Osteocyte (in vitro differentiated cells): ENCODE data around the gene PRKCH. TPM values are rescaled to one million over a fixed set of nuclear protein-coding genes. Genes with fewer than 3 reads are reported as not detected.

Source experiments
- DNase-seq: peaks from one replicate; pipeline ENCODE4 v3.0.0; 2021; ENCODE audit warnings: mixed read lengths; ENCODE audit not compliant: unreplicated experiment; ENCODE audit errors: extremely low spot score
- H3K27ac Mint-ChIP-seq: one replicate; pipeline ENCODE4 v1.8.0; 2021; ENCODE audit warnings: mild to moderate bottlenecking, mixed read lengths; ENCODE audit not compliant: unreplicated experiment
- H3K27me3 Mint-ChIP-seq: one replicate; pipeline ENCODE4 v1.8.0; 2021; ENCODE audit warnings: mixed read lengths; ENCODE audit not compliant: unreplicated experiment
- H3K36me3 Mint-ChIP-seq: one replicate; pipeline ENCODE4 v1.8.0; 2021; ENCODE audit warnings: mixed read lengths; ENCODE audit not compliant: unreplicated experiment
- H3K4me1 Mint-ChIP-seq: one replicate; pipeline ENCODE4 v1.8.0; 2021; ENCODE audit warnings: mixed read lengths; ENCODE audit not compliant: unreplicated experiment
- H3K4me3 Mint-ChIP-seq: one replicate; pipeline ENCODE4 v1.8.0; 2021; ENCODE audit warnings: mild to moderate bottlenecking, moderate library complexity, mixed read lengths; ENCODE audit not compliant: unreplicated experiment
- H3K9me3 Mint-ChIP-seq: one replicate; pipeline ENCODE4 v1.8.0; 2021; ENCODE audit warnings: mixed read lengths; ENCODE audit not compliant: unreplicated experiment
- long read RNA-seq: library from polyadenylated mRNA; unstranded; transcript quantifications from one replicate; pipeline ENCODE4 v2.0.0, GENCODE V29; 2021
- total RNA-seq: library from RNA; stranded (reverse); gene quantifications from 2 replicates; pipeline ENCODE4 v1.2.1, GENCODE V29; 2021
- TF ChIP-seq, protein P1 (sequence below): fragments of 200-600 bp; sonication (generic); IDR thresholded peaks from 2 replicates; pipeline ENCODE4 v1.5.0; 2021; ENCODE audit warnings: antibody characterized with exemption, mild to moderate bottlenecking, moderate library complexity

PRKCH gene
- 10.6 and 11.1 TPM in 2 replicates for total RNA-seq
- long read RNA-seq, partial matches to known transcripts, result 28 of 37 reads
- long read RNA-seq, other reads (novel, unspliced or antisense), result 9 of 37 reads

- H3K4me1 Mint-ChIP-seq, result peaks cover 13% of the 10 kb centered on the region
- H3K27me3 Mint-ChIP-seq, result peaks cover 11% of the 10 kb centered on the region
- no peak for DNase-seq
- no peak within 1 kb of the TSS for H3K27ac Mint-ChIP-seq
- H3K4me3 Mint-ChIP-seq, result peak within 1 kb of the TSS; percentile 81
- no peaks in the 10 kb centered on the region for H3K36me3 Mint-ChIP-seq
- TF ChIP-seq, protein P1, sequence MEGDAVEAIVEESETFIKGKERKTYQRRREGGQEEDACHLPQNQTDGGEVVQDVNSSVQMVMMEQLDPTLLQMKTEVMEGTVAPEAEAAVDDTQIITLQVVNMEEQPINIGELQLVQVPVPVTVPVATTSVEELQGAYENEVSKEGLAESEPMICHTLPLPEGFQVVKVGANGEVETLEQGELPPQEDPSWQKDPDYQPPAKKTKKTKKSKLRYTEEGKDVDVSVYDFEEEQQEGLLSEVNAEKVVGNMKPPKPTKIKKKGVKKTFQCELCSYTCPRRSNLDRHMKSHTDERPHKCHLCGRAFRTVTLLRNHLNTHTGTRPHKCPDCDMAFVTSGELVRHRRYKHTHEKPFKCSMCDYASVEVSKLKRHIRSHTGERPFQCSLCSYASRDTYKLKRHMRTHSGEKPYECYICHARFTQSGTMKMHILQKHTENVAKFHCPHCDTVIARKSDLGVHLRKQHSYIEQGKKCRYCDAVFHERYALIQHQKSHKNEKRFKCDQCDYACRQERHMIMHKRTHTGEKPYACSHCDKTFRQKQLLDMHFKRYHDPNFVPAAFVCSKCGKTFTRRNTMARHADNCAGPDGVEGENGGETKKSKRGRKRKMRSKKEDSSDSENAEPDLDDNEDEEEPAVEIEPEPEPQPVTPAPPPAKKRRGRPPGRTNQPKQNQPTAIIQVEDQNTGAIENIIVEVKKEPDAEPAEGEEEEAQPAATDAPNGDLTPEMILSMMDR, result peak; percentile 24
- peaks cover 4% of the 10 kb centered on the region for H3K9me3 Mint-ChIP-seq
Measured at GRCh38 chr14:61321385-61322010, at the start of gene PRKCH. PRKCH (plus strand) TSS chr14:61321579; CDS start chr14:61322102, 523 bp downstream.

DNA sequence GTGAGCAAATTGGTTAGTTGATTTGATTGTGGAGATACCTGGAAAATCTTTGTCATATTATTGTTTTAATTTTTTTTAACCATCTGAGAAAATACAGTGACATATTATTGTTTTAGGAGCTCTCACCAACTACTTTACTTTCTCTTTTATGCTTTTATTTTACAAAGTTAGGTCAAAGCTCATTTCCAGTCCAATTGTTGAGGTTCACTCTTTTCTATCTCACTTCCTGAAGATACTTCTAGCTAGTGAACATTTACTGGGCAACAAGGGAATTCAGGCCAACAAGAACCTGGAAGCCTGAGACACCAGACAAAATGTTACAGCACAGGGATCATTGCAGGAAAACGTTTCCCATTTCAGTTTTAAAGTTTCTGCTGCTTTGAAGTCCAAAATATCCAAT lies 44.1 kb upstream of the PRKCH start:
- Mint-ChIP-seq H3K27ac (no peak overlapping the region), H3K36me3 (peaks cover 1% of the 10 kb centered on the region), H3K4me3 (no peak overlapping the region), H3K9me3 (no peaks in the 10 kb centered on the region), H3K4me1 (peaks cover 13% of the 10 kb centered on the region), H3K27me3 (peaks cover 8% of the 10 kb centered on the region)
- TF ChIP-seq, protein P1, result no peak
- DNase-seq, result no peak

DNA sequence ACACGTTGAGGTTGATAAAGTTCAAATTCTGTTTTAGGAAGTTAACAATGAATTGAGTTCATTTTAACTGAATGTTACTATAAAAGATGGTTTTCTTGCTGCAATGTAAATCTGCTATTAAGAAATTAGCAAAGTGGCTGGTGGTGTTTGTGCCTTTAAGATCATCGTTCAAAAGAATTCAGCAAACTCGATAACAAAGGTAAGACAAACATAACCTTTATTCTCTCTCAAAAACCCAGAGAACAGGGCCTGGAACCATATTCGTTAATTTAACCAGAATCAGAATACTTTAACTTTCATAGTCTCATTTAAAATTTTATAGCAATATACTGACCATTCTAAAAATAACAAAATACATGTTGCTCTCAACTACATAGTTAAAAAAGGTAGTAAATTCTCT lies 43.6 kb upstream of the PRKCH start:
- Mint-ChIP-seq H3K9me3 (no peaks in the 10 kb centered on the region), H3K4me1 (peaks cover 10% of the 10 kb centered on the region), H3K27ac (no peak overlapping the region), H3K4me3 (no peak overlapping the region), H3K27me3 (peaks cover 8% of the 10 kb centered on the region), H3K36me3 (peaks cover 1% of the 10 kb centered on the region)
- TF ChIP-seq, protein P1, result no peak
- no peak for DNase-seq

- Mint-ChIP-seq H3K4me3 (no peak overlapping the region), H3K27me3 (peaks cover 3% of the 10 kb centered on the region), H3K27ac (no peak overlapping the region), H3K4me1 (peaks cover 10% of the 10 kb centered on the region), H3K9me3 (no peaks in the 10 kb centered on the region), H3K36me3 (peaks cover 1% of the 10 kb centered on the region)
- TF ChIP-seq, protein P1, result no peak
- no peak for DNase-seq
Measured at GRCh38 chr14:61279082-61279481, 42.3 kb upstream of the PRKCH start.

DNA sequence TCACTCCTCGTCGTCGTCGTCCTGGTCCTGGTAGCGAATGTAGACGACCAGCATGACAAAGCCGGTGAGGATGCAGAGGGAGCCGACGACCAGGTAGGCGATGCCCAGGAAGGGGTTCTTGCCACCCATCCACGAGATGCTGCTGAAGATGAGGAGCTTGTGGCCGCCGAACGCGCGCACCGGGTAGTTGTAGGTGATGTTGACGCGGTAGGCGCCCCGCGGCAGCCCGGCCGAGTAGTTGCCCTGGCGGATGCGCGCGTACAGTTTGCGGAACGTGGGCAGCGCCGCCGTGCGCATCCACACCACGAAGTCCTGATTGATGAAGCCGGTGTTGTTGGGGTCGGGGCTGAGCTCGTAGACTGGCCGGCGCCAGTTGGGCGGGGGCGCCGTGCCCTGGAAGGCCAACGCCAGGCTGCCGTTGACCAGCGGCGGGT lies 41.3 kb upstream of the PRKCH start:
- peaks cover 10% of the 10 kb centered on the region for H3K4me1 Mint-ChIP-seq
- peaks cover 1% of the 10 kb centered on the region for H3K36me3 Mint-ChIP-seq
- H3K27me3 Mint-ChIP-seq, result no peaks in the 10 kb centered on the region
- DNase-seq, result no peak
- peak overlapping the region; percentile 71 for H3K4me3 Mint-ChIP-seq
- TF ChIP-seq, protein P1, result no peak
- no peaks in the 10 kb centered on the region for H3K9me3 Mint-ChIP-seq
- peak overlapping the region; percentile 68 for H3K27ac Mint-ChIP-seq
